Mucosa of gallbladder (tissue), 1 donor: ENCODE data around the gene FRMD5. TPM values are rescaled to one million over a fixed set of nuclear protein-coding genes. Genes with fewer than 3 reads are reported as not detected.

Experiments
- DNase-seq: peaks from one replicate; pipeline ENCODE4 v3.0.0-alpha.2; 2020; ENCODE audit warnings: low spot score
- total RNA-seq: library from RNA; stranded (reverse); gene quantifications from one replicate; pipeline ENCODE4 v1.2.1, GENCODE V29; 2021
- donor health status: DM: no; HTN: no; CAD: no.

The FRMD5 gene
- total RNA-seq, 1 donor from 2014 or later, result 3.3 TPM

GRCh38 chr15:44094781-44095180 is 100.3 kb downstream of the FRMD5 start:
- DNase-seq, result no peak

- no peak for DNase-seq
Measured at GRCh38 chr15:44093836-44094235, 101.2 kb downstream of the FRMD5 start.

- no peak for DNase-seq
Measured at GRCh38 chr15:44092221-44092620, 102.8 kb downstream of the FRMD5 start.

- no peak for DNase-seq
Measured at GRCh38 chr15:44087578-44088465, 107.2 kb downstream of the FRMD5 start.

- DNase-seq, result no peak
Measured at GRCh38 chr15:44084770-44085169, 110.3 kb downstream of the FRMD5 start.

- no peak for DNase-seq
Measured at GRCh38 chr15:44084171-44084570, 110.9 kb downstream of the FRMD5 start.

GRCh38 chr15:44082558-44083157 is 112.4 kb downstream of the FRMD5 start:
- no peak for DNase-seq

GRCh38 chr15:44081026-44082013 is 113.8 kb downstream of the FRMD5 start:
- DNase-seq, result no peak

GRCh38 chr15:44075535-44075934 is 119.5 kb downstream of the FRMD5 start:
- DNase-seq, result no peak

- no peak for DNase-seq
Measured at GRCh38 chr15:44069489-44069888, 125.6 kb downstream of the FRMD5 start.

GRCh38 chr15:44068347-44068746 is 126.7 kb downstream of the FRMD5 start:
- no peak for DNase-seq

- peak; percentile 40 for DNase-seq
Measured at GRCh38 chr15:44066211-44066827, 128.8 kb downstream of the FRMD5 start.

- DNase-seq, result no peak
Measured at GRCh38 chr15:44064706-44065105, 130.4 kb downstream of the FRMD5 start.

GRCh38 chr15:44058126-44058525 is 136.9 kb downstream of the FRMD5 start:
- no peak for DNase-seq

GRCh38 chr15:44045661-44046060 is 149.4 kb downstream of the FRMD5 start:
- DNase-seq, result no peak

- no peak for DNase-seq
Measured at GRCh38 chr15:44045217-44045616, 149.9 kb downstream of the FRMD5 start.

GRCh38 chr15:44038755-44039191 is 156.3 kb downstream of the FRMD5 start:
- DNase-seq, result no peak

- no peak for DNase-seq
Measured at GRCh38 chr15:44035781-44036699, 159.0 kb downstream of the FRMD5 start.

- DNase-seq, result no peak
Measured at GRCh38 chr15:44034933-44035624, 160.0 kb downstream of the FRMD5 start.

- DNase-seq, result no peak
Measured at GRCh38 chr15:44034334-44034733, 160.7 kb downstream of the FRMD5 start.
